ENCODE results near the gene GPSM1.

DNA sequence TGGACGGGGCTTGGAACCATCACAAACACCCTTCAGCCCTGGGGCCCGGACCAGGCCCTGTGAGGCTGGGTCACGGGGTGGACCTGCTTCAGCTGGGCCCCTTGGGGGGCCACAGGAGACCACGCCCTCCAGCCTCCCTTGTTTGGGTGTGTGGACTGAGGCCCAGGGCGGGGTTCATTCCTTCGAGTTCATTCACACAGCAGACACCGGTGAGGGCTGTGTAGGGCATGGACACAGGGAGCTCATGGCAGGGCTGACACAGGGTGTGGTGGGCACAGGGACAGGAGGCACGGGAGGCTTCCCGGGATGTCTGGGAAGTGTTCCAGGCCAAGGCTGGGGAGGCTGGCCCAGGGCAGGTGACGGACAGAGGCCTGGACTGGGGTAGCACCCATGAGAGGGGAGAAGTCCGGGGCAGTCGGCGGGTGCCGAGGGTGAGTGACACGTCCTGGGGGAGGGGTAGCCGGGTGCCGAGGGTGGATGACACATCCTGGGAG is 27.3 kb downstream of the GPSM1 start:
- TF ChIP-seq, protein P1, sequence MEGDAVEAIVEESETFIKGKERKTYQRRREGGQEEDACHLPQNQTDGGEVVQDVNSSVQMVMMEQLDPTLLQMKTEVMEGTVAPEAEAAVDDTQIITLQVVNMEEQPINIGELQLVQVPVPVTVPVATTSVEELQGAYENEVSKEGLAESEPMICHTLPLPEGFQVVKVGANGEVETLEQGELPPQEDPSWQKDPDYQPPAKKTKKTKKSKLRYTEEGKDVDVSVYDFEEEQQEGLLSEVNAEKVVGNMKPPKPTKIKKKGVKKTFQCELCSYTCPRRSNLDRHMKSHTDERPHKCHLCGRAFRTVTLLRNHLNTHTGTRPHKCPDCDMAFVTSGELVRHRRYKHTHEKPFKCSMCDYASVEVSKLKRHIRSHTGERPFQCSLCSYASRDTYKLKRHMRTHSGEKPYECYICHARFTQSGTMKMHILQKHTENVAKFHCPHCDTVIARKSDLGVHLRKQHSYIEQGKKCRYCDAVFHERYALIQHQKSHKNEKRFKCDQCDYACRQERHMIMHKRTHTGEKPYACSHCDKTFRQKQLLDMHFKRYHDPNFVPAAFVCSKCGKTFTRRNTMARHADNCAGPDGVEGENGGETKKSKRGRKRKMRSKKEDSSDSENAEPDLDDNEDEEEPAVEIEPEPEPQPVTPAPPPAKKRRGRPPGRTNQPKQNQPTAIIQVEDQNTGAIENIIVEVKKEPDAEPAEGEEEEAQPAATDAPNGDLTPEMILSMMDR (IDR thresholded peaks at IDR 0.05), result no peak
- TF ChIP-seq POLR2A (IDR thresholded peaks at IDR 0.05), result no peak
- TF ChIP-seq EP300 (IDR thresholded peaks at IDR 0.05), result no peak

Measured in tibial nerve (tissue), 4 donors.